Measurements from ENCODE around the gene EIF4E3.

The EIF4E3 gene

DNA sequence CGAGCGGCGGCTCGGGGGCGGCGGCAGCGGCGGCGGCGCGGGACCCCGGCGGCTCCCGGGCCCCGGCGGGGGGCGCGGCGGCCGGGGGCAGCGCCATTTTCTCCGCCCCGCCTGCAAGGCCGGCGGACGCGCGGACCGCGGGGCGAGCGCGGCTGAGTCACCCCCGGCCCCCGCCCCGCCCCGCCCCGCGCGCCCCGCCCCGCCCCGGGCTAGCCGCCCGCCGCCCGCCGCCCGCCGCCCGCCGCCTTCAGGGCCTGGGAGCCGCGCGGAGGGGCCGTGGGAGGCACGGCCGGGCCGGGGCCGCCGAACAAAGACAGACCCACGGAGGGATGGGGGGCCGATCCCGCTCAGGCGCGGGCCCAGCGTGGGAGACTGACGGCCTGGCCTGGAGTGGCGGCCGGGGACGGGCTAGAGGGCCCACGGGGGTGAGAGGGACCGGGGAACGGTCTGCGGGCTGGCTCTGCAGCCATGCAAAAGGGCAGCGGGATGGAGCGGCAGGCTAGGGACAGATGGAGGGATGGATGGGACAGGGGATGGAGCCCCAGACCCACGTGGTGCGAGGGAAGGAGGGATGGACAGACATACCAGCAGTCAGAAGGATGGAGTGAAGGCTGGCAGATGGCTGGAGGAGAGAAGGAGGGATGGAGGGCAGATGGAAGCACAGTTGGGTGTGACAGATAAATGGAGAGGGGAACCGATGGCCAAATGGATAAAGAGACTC is at the start of gene EIF4E3:
EIF4E3 (minus strand) TSS at position 132 of the 721 bp plus-strand sequence; CDS start at position 97, 35 bp downstream.
- Histone ChIP-seq H3K4me1 (ENCODE audit: control insufficient read depth in 5 of 5, insufficient read depth in 5 of 5, low read length in 5 of 5) (peaks cover 9 to 37% (median 24%) of the 10 kb centered on the region in 5 donors), H3K9ac (ENCODE audit: low read length in 5 of 5) (peak within 1 kb of the TSS in 4 of 5 donors; percentile 29 to 86 (median 80)), H3K9me3 (ENCODE audit: control insufficient read depth in 5 of 5, low read length in 5 of 5) (no peaks in the 10 kb centered on the region), H3K36me3 (ENCODE audit: control insufficient read depth in 5 of 5, insufficient read depth in 5 of 5, low read length in 5 of 5) (peaks cover 0 to 2% (median 0%) of the 10 kb centered on the region in 5 donors), H3K4me3 (ENCODE audit: low read depth in 1 of 5, low read length in 5 of 5) (peak within 1 kb of the TSS; percentile 67 to 94 (median 81)), H3K27me3 (ENCODE audit: control insufficient read depth in 5 of 5, insufficient read depth in 4 of 5, low read length in 5 of 5) (no peaks in the 10 kb centered on the region), H3K27ac (ENCODE audit: low read depth, low read length) (peak within 1 kb of the TSS; percentile 50)

GRCh38 chr3:71771884-71772283 is 46.7 kb upstream of the EIF4E3 start:
- Histone ChIP-seq H3K27ac (ENCODE audit: low read depth, low read length) (no peak overlapping the region), H3K4me3 (ENCODE audit: low read depth in 1 of 5, low read length in 5 of 5) (no peak overlapping the region), H3K4me1 (ENCODE audit: control insufficient read depth in 5 of 5, insufficient read depth in 5 of 5, low read length in 5 of 5) (no peaks in the 10 kb centered on the region), H3K36me3 (ENCODE audit: control insufficient read depth in 5 of 5, insufficient read depth in 5 of 5, low read length in 5 of 5) (no peaks in the 10 kb centered on the region), H3K9me3 (ENCODE audit: control insufficient read depth in 5 of 5, low read length in 5 of 5) (no peaks in the 10 kb centered on the region), H3K27me3 (ENCODE audit: control insufficient read depth in 5 of 5, insufficient read depth in 4 of 5, low read length in 5 of 5) (peaks cover 0 to 5% (median 3%) of the 10 kb centered on the region in 5 donors), H3K9ac (ENCODE audit: low read length in 5 of 5) (no peak overlapping the region)

DNA sequence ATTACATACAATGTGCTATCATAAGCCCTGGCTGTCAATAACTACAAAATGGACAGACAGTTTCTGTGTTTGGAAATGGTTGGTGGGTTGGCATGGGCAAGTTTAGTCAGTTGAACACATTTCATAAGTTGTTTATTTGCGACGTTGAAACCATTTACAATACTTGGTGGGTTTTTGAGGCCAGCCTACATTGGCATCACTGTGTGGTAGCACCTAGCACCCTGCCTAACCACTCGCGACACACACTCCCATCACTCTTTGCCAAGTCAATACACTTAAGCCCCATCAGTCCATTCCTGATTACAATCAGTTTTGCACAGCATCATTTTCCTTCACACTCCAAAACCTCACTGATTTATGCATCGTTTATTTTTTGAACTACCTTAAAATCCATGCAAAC is 45.9 kb upstream of the EIF4E3 start:
- Histone ChIP-seq H3K4me3 (ENCODE audit: low read depth in 1 of 5, low read length in 5 of 5) (no peak overlapping the region), H3K9ac (ENCODE audit: low read length in 5 of 5) (no peak overlapping the region), H3K9me3 (ENCODE audit: control insufficient read depth in 5 of 5, low read length in 5 of 5) (no peaks in the 10 kb centered on the region), H3K4me1 (ENCODE audit: control insufficient read depth in 5 of 5, insufficient read depth in 5 of 5, low read length in 5 of 5) (no peaks in the 10 kb centered on the region), H3K27ac (ENCODE audit: low read depth, low read length) (no peak overlapping the region), H3K36me3 (ENCODE audit: control insufficient read depth in 5 of 5, insufficient read depth in 5 of 5, low read length in 5 of 5) (no peaks in the 10 kb centered on the region), H3K27me3 (ENCODE audit: control insufficient read depth in 5 of 5, insufficient read depth in 4 of 5, low read length in 5 of 5) (peaks cover 0 to 5% (median 3%) of the 10 kb centered on the region in 5 donors)

DNA sequence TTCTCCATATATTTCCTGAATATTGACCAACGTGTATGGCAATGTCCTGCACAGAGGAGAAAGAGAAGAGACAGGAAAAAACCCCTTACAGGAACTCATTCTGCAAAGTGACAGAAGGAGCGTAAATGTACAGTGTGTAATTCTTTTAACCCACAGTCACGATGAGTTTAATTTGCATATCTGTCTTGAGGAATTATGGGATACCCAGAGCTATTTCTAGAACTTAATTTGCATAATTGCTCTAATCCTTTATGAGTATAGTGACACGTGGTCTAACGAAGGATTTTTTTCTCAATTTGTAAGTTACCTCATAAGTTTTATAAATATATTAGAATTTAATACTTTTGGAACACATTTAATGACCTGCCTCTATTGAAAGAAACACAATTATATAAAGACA is 38.2 kb upstream of the EIF4E3 start:
- H3K27ac ChIP-seq (ENCODE audit: low read depth, low read length) = no peak overlapping the region

DNA sequence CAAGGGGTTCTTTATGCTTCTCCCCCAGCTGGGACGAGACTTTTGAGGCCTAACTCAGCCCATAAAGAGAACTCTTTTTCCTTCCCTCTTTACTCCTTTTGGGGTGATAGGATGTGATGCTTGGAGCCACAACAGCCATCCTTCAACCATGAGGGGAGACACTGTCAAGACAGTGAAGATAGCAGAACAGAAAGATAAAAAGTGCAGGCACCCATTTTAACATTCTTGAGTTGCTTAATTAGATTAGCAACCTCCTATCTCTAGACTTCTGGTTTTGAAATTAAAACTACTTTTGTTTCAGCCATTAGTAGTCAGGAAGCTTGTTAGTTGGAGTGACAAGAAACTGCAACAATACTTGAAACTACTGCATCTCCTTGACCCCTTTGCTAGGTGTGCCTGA is 34.9 kb upstream of the EIF4E3 start:
- no peak overlapping the region for H3K27ac ChIP-seq (ENCODE audit: low read depth, low read length)
- H3K36me3 ChIP-seq (ENCODE audit: control insufficient read depth in 5 of 5, insufficient read depth in 5 of 5, low read length in 5 of 5) = no peaks in the 10 kb centered on the region
- no peaks in the 10 kb centered on the region for H3K9me3 ChIP-seq (ENCODE audit: control insufficient read depth in 5 of 5, low read length in 5 of 5)

More for the DNA sequence above, 38.2 kb upstream of the EIF4E3 start:
- H3K9ac ChIP-seq (ENCODE audit: low read length in 5 of 5) = no peak overlapping the region
- peaks cover 0 to 5% (median 0%) of the 10 kb centered on the region in 5 donors for H3K27me3 ChIP-seq (ENCODE audit: control insufficient read depth in 5 of 5, insufficient read depth in 4 of 5, low read length in 5 of 5)
- no peaks in the 10 kb centered on the region for H3K4me1 ChIP-seq (ENCODE audit: control insufficient read depth in 5 of 5, insufficient read depth in 5 of 5, low read length in 5 of 5)
- H3K4me3 ChIP-seq (ENCODE audit: low read depth in 1 of 5, low read length in 5 of 5) = no peak overlapping the region
- H3K9me3 ChIP-seq (ENCODE audit: control insufficient read depth in 5 of 5, low read length in 5 of 5) = no peaks in the 10 kb centered on the region
- no peaks in the 10 kb centered on the region for H3K36me3 ChIP-seq (ENCODE audit: control insufficient read depth in 5 of 5, insufficient read depth in 5 of 5, low read length in 5 of 5)

GRCh38 chr3:71759401-71759800 is 34.2 kb upstream of the EIF4E3 start:
- Histone ChIP-seq H3K9me3 (ENCODE audit: control insufficient read depth in 5 of 5, low read length in 5 of 5) (no peaks in the 10 kb centered on the region), H3K27me3 (ENCODE audit: control insufficient read depth in 5 of 5, insufficient read depth in 4 of 5, low read length in 5 of 5) (peaks cover 0 to 12% (median 2%) of the 10 kb centered on the region in 5 donors), H3K36me3 (ENCODE audit: control insufficient read depth in 5 of 5, insufficient read depth in 5 of 5, low read length in 5 of 5) (no peaks in the 10 kb centered on the region), H3K4me3 (ENCODE audit: low read depth in 1 of 5, low read length in 5 of 5) (no peak overlapping the region), H3K9ac (ENCODE audit: low read length in 5 of 5) (no peak overlapping the region), H3K27ac (ENCODE audit: low read depth, low read length) (no peak overlapping the region), H3K4me1 (ENCODE audit: control insufficient read depth in 5 of 5, insufficient read depth in 5 of 5, low read length in 5 of 5) (peaks cover 0 to 4% (median 0%) of the 10 kb centered on the region in 5 donors)

More for the DNA sequence above, 34.9 kb upstream of the EIF4E3 start:
- no peak overlapping the region for H3K4me3 ChIP-seq (ENCODE audit: low read depth in 1 of 5, low read length in 5 of 5)
- H3K27me3 ChIP-seq (ENCODE audit: control insufficient read depth in 5 of 5, insufficient read depth in 4 of 5, low read length in 5 of 5) = peaks cover 0 to 7% (median 2%) of the 10 kb centered on the region in 5 donors
- H3K4me1 ChIP-seq (ENCODE audit: control insufficient read depth in 5 of 5, insufficient read depth in 5 of 5, low read length in 5 of 5) = no peaks in the 10 kb centered on the region
- H3K9ac ChIP-seq (ENCODE audit: low read length in 5 of 5) = no peak overlapping the region

DNA sequence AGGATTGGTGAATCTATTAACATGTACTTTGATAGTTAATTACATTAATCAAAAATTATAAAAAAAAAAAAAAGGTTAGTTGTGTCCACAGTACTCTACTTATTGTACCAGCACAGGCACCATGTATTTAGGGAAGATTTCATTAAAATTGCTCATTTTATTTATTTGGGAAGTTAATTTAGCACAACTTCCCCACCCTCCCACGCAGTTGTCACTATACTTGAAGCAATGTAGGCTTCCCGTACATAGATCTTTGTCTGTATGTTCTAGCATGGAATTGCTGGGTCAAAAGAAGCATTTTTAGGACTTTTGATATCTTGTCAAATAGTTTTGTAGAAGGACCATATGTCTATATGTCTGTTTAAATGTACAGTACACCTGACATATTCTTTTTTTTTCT is 32.9 kb upstream of the EIF4E3 start:
- H3K36me3 ChIP-seq (ENCODE audit: control insufficient read depth in 5 of 5, insufficient read depth in 5 of 5, low read length in 5 of 5) = no peaks in the 10 kb centered on the region

DNA sequence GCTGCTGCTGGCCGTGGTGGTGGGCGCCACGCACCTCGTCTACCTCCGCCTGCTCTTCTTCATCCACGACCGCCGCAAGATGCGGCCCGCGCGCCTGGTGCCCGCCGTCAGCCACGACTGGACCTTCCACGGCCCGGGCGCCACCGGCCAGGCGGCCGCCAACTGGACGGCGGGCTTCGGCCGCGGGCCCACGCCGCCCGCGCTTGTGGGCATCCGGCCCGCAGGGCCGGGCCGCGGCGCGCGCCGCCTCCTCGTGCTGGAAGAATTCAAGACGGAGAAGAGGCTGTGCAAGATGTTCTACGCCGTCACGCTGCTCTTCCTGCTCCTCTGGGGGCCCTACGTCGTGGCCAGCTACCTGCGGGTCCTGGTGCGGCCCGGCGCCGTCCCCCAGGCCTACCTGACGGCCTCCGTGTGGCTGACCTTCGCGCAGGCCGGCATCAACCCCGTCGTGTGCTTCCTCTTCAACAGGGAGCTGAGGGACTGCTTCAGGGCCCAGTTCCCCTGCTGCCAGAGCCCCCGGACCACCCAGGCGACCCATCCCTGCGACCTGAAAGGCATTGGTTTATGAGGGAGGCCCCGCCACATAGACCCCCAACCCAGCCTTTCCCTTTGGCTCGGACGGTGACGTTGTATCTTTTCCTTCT is 29.5 kb upstream of the EIF4E3 start:
- Histone ChIP-seq H3K27ac (ENCODE audit: low read depth, low read length) (no peak overlapping the region), H3K9me3 (ENCODE audit: control insufficient read depth in 5 of 5, low read length in 5 of 5) (no peaks in the 10 kb centered on the region), H3K4me1 (ENCODE audit: control insufficient read depth in 5 of 5, insufficient read depth in 5 of 5, low read length in 5 of 5) (peaks cover 0 to 12% (median 6%) of the 10 kb centered on the region in 5 donors), H3K36me3 (ENCODE audit: control insufficient read depth in 5 of 5, insufficient read depth in 5 of 5, low read length in 5 of 5) (no peaks in the 10 kb centered on the region), H3K9ac (ENCODE audit: low read length in 5 of 5) (no peak overlapping the region), H3K27me3 (ENCODE audit: control insufficient read depth in 5 of 5, insufficient read depth in 4 of 5, low read length in 5 of 5) (peaks cover 0 to 25% (median 10%) of the 10 kb centered on the region in 5 donors), H3K4me3 (ENCODE audit: low read depth in 1 of 5, low read length in 5 of 5) (peak overlapping the region in 4 of 5 donors; percentile 65 to 84 (median 72))

More for the DNA sequence above, 32.9 kb upstream of the EIF4E3 start:
- no peak overlapping the region for H3K27ac ChIP-seq (ENCODE audit: low read depth, low read length)
- H3K9ac ChIP-seq (ENCODE audit: low read length in 5 of 5) = no peak overlapping the region
- peaks cover 0 to 12% (median 4%) of the 10 kb centered on the region in 5 donors for H3K27me3 ChIP-seq (ENCODE audit: control insufficient read depth in 5 of 5, insufficient read depth in 4 of 5, low read length in 5 of 5)
- no peaks in the 10 kb centered on the region for H3K9me3 ChIP-seq (ENCODE audit: control insufficient read depth in 5 of 5, low read length in 5 of 5)
- H3K4me1 ChIP-seq (ENCODE audit: control insufficient read depth in 5 of 5, insufficient read depth in 5 of 5, low read length in 5 of 5) = peaks cover 0 to 10% (median 2%) of the 10 kb centered on the region in 5 donors
- no peak overlapping the region for H3K4me3 ChIP-seq (ENCODE audit: low read depth in 1 of 5, low read length in 5 of 5)

DNA sequence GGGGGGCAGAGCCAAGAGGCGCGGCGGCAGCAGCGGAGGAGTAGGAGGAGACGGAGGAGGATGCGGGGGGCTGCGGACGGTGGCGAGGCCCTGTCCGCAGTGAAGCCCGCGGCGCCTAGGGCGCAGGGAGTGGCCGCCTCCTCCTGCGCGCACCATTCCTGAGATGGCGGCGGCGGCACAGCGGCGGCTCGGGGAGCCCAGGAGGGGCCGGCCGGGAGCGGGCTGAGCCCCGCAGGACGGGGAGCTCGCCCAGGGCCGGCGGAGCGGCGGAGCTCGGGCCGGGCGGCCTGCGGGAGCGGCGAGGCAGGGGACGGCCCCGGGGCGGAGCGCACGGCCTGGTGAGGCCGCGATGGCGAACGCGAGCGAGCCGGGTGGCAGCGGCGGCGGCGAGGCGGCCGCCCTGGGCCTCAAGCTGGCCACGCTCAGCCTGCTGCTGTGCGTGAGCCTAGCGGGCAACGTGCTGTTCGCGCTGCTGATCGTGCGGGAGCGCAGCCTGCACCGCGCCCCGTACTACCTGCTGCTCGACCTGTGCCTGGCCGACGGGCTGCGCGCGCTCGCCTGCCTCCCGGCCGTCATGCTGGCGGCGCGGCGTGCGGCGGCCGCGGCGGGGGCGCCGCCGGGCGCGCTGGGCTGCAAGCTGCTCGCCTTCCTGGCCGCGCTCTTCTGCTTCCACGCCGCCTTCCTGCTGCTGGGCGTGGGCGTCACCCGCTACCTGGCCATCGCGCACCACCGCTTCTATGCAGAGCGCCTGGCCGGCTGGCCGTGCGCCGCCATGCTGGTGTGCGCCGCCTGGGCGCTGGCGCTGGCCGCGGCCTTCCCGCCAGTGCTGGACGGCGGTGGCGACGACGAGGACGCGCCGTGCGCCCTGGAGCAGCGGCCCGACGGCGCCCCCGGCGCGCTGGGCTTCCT is 28.8 kb upstream of the EIF4E3 start, which contains the start of gene GPR27:
GPR27 (plus strand) TSS at position 155 of the 909 bp plus-strand sequence; CDS start at position 350, 195 bp downstream.
- H3K9me3 ChIP-seq (ENCODE audit: control insufficient read depth in 5 of 5, low read length in 5 of 5) = no peaks in the 10 kb centered on the region
- H3K27me3 ChIP-seq (ENCODE audit: control insufficient read depth in 5 of 5, insufficient read depth in 4 of 5, low read length in 5 of 5) = peaks cover 0 to 25% (median 10%) of the 10 kb centered on the region in 5 donors
- H3K36me3 ChIP-seq (ENCODE audit: control insufficient read depth in 5 of 5, insufficient read depth in 5 of 5, low read length in 5 of 5) = no peaks in the 10 kb centered on the region
- peak within 1 kb of the TSS; percentile 42 to 84 (median 70) for H3K4me3 ChIP-seq (ENCODE audit: low read depth in 1 of 5, low read length in 5 of 5)
- peak within 1 kb of the TSS in 1 of 5 donors; percentile 7 for H3K9ac ChIP-seq (ENCODE audit: low read length in 5 of 5)
- H3K4me1 ChIP-seq (ENCODE audit: control insufficient read depth in 5 of 5, insufficient read depth in 5 of 5, low read length in 5 of 5) = peaks cover 0 to 12% (median 6%) of the 10 kb centered on the region in 5 donors
- H3K27ac ChIP-seq (ENCODE audit: low read depth, low read length) = no peak within 1 kb of the TSS

Measured in subcutaneous abdominal adipose tissue (tissue), 5 donors.